Caco-2 (cell line): ENCODE results near the gene BICD2. TPM values are rescaled to one million over a fixed set of nuclear protein-coding genes. Genes with fewer than 3 reads are reported as not detected.

Experiments
- BruUV-seq: library from RNA; stranded (reverse); fragments of 400-500 nt; replicated peaks from 2 replicates; lab custom pipeline; 2021; lab: Mats Ljungman, UMichigan
- CTCF ChIA-PET: fragments of 300-600 bp; sonication (Branson Sonifier 250); formaldehyde crosslinking; loops from one replicate; lab custom pipeline; 2022; ENCODE audit warnings: antibody characterized with exemption; lab: Charles Lee
- POLR2A ChIA-PET: fragments of 300-600 bp; sonication (Branson Sonifier 250); formaldehyde crosslinking; loops from one replicate; lab custom pipeline; 2022; ENCODE audit warnings: antibody characterized with exemption; lab: Charles Lee
- DNase-seq, 2 experiments: peaks; one replicate each; pipeline versions ENCODE4 v3.0.0 to v3.0.0-alpha.2; 2020 to 2022
- H3K27me3 ChIP-seq: replicated peaks from 2 replicates; pipeline ENCODE4 v1.6.0; 2011; ENCODE audit warnings: low read length; ENCODE audit not compliant: control insufficient read depth, insufficient read depth
- H3K36me3 ChIP-seq: 2 replicates; pipeline ENCODE4 v1.5.1; 2011; ENCODE audit warnings: low read length; ENCODE audit not compliant: control insufficient read depth, insufficient read depth
- H3K4me1 ChIP-seq: fragments of 250-450 bp; sonication (Bioruptor Pico); 2 replicates; pipeline ENCODE4 v1.5.1; 2020; ENCODE audit warnings: mild to moderate bottlenecking
- H3K4me3 ChIP-seq: 2 replicates; pipeline ENCODE4 v1.5.1; 2011; ENCODE audit warnings: low read depth, mild to moderate bottlenecking, control low read depth, low read length
- H3K9me3 ChIP-seq: fragments of 250-450 bp; sonication (Bioruptor Pico); 2 replicates; pipeline ENCODE4 v1.5.1; 2020; ENCODE audit warnings: mild to moderate bottlenecking, moderate library complexity
- H3K27ac Mint-ChIP-seq: one replicate; pipeline ENCODE4 v1.8.0; 2022; ENCODE audit warnings: mixed read lengths; ENCODE audit not compliant: unreplicated experiment
- H3K27me3 Mint-ChIP-seq: one replicate; pipeline ENCODE4 v1.8.0; 2022; ENCODE audit warnings: mixed read lengths; ENCODE audit not compliant: insufficient read depth, unreplicated experiment
- H3K36me3 Mint-ChIP-seq: one replicate; pipeline ENCODE4 v1.8.0; 2022; ENCODE audit warnings: mild to moderate bottlenecking, mixed read lengths; ENCODE audit not compliant: insufficient read depth, unreplicated experiment
- H3K4me1 Mint-ChIP-seq: one replicate; pipeline ENCODE4 v1.8.0; 2022; ENCODE audit warnings: low read depth, mixed read lengths; ENCODE audit not compliant: unreplicated experiment
- H3K4me3 Mint-ChIP-seq: one replicate; pipeline ENCODE4 v1.8.0; 2022; ENCODE audit warnings: mild to moderate bottlenecking, moderate library complexity, mixed read lengths; ENCODE audit not compliant: unreplicated experiment
- H3K9me3 Mint-ChIP-seq: one replicate; pipeline ENCODE4 v1.8.0; 2022; ENCODE audit warnings: mixed read lengths; ENCODE audit not compliant: unreplicated experiment
- intact Hi-C: fragments of 100-400 bp; cut with micrococcal nuclease; formaldehyde crosslinking; loops from one replicate; pipeline ENCODE4 v1.10.0; 2022; ENCODE audit not compliant: unreplicated experiment
- total RNA-seq: library from RNA; stranded (reverse); gene quantifications from 2 replicates; pipeline ENCODE4 v1.2.3, GENCODE V29; 2022
- TF ChIP-seq, protein P1 (sequence below), 2 experiments: fragments of 200-600 bp in 1 of 2; IDR thresholded peaks; 1 replicate in 1 of 2; 2 replicates in 1 of 2; pipeline versions ENCODE4 v1.5.1 to v1.8.0; 2011 to 2022; ENCODE audit warnings: antibody characterized with exemption in 1 of 2, control low read depth in 1 of 2, inconsistent platforms in 1 of 2, low read depth in 1 of 2, low read length in 1 of 2, mild to moderate bottlenecking in 1 of 2, moderate library complexity in 1 of 2; ENCODE audit not compliant: insufficient read depth in 1 of 2, severe bottlenecking in 1 of 2, unreplicated experiment in 1 of 2

BICD2 gene
- total RNA-seq, 1 experiment from 2014 or later, result 13.7 TPM

DNA sequence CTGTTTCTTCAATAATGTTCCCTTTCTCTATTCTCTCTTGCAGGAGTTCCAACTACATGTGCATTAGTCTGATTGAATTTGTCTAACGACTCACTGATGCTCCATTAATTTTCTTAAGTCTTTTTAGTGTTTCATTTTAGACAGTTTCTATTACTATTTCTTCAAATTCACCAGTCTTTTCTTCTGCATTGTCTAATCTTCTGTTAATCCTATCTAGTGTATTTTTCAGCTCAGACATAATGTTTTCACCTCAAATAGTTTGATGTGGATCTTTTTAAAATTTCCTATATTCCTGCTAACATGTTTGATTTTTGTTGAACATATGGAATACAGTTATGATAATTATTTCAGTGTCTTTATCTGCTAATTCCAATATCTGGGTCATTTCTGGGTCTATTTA lies 21.7 kb upstream of the BICD2 start:
- Histone ChIP-seq H3K9me3 (no peaks in the 10 kb centered on the region), H3K36me3 (no peaks in the 10 kb centered on the region), H3K4me1 (no peaks in the 10 kb centered on the region), H3K27me3 (no peaks in the 10 kb centered on the region), H3K4me3 (no peak overlapping the region)
- no TSS peak for BruUV-seq
- Mint-ChIP-seq H3K27ac (no peak overlapping the region), H3K4me1 (peaks cover 5% of the 10 kb centered on the region), H3K9me3 (no peaks in the 10 kb centered on the region), H3K4me3 (no peak overlapping the region), H3K36me3 (no peaks in the 10 kb centered on the region), H3K27me3 (peaks cover 3% of the 10 kb centered on the region)
- ChIA-PET CTCF (no interaction called here), POLR2A (no interaction called here)
- intact Hi-C loops, result no loop called here
- TF ChIP-seq, protein P1, sequence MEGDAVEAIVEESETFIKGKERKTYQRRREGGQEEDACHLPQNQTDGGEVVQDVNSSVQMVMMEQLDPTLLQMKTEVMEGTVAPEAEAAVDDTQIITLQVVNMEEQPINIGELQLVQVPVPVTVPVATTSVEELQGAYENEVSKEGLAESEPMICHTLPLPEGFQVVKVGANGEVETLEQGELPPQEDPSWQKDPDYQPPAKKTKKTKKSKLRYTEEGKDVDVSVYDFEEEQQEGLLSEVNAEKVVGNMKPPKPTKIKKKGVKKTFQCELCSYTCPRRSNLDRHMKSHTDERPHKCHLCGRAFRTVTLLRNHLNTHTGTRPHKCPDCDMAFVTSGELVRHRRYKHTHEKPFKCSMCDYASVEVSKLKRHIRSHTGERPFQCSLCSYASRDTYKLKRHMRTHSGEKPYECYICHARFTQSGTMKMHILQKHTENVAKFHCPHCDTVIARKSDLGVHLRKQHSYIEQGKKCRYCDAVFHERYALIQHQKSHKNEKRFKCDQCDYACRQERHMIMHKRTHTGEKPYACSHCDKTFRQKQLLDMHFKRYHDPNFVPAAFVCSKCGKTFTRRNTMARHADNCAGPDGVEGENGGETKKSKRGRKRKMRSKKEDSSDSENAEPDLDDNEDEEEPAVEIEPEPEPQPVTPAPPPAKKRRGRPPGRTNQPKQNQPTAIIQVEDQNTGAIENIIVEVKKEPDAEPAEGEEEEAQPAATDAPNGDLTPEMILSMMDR (IDR thresholded peaks at IDR 0.05; ENCODE audit: insufficient read depth in 1 of 2, low read depth in 1 of 2, low read length in 1 of 2, severe bottlenecking in 1 of 2, unreplicated experiment in 1 of 2), result no peak
- DNase-seq, result no peak

DNA sequence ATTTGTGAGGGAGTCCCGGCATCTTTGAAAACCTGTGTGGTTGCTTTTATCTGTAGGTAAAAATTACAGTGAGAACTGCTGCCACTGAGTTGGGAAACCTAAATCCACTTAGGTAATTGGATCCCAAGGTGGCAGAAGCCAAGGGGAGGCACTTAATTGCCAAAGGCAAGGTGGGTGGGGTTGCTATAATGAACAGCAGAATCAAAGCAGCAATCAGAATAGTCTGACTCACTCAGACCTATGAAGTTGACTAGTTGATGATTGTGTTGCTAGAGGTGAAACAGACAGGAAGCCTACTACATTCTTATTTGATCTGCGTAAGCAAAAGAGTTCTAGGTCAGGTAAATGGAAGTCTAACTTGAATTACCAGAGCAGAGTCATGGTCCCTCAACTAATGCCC lies 17.3 kb upstream of the BICD2 start:
- H3K27me3 Mint-ChIP-seq, result no peaks in the 10 kb centered on the region
- H3K4me3 Mint-ChIP-seq, result no peak overlapping the region
- Histone ChIP-seq H3K9me3 (no peaks in the 10 kb centered on the region), H3K4me3 (no peak overlapping the region), H3K27me3 (no peaks in the 10 kb centered on the region), H3K36me3 (no peaks in the 10 kb centered on the region), H3K4me1 (no peaks in the 10 kb centered on the region)
- TF ChIP-seq, protein P1 (IDR thresholded peaks at IDR 0.05; ENCODE audit: insufficient read depth in 1 of 2, low read depth in 1 of 2, low read length in 1 of 2, severe bottlenecking in 1 of 2, unreplicated experiment in 1 of 2), result no peak
- intact Hi-C loops, result no loop called here
- POLR2A ChIA-PET, result no interaction called here
- no TSS peak for BruUV-seq
- no peaks in the 10 kb centered on the region for H3K4me1 Mint-ChIP-seq
- no peak for DNase-seq
- no peaks in the 10 kb centered on the region for H3K36me3 Mint-ChIP-seq
- H3K9me3 Mint-ChIP-seq, result no peaks in the 10 kb centered on the region
- CTCF ChIA-PET, result no interaction called here
- no peak overlapping the region for H3K27ac Mint-ChIP-seq

DNA sequence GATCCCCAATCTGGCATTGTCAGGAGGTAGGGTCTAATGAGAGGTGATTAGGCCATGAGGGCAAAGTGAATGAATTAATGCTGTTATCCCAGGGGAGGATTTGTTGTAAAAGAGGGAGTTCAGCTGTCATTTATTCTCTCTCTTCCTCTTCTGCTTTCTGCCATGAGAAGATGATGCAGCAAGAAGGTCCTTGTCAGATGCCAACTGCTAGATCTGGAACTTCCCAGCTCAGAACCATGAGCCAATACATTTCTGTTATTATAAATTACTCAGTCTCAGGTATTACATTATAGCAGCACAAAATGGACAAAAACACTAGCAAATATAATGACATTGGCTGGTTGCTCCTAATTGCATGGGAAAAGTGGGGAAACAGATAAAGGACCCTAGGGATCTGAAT lies 15.6 kb upstream of the BICD2 start:
- H3K27ac Mint-ChIP-seq, result no peak overlapping the region
- H3K36me3 Mint-ChIP-seq, result no peaks in the 10 kb centered on the region
- no peaks in the 10 kb centered on the region for H3K9me3 Mint-ChIP-seq
- no peaks in the 10 kb centered on the region for H3K9me3 ChIP-seq
- H3K36me3 ChIP-seq, result no peaks in the 10 kb centered on the region
- no peaks in the 10 kb centered on the region for H3K4me1 Mint-ChIP-seq
- H3K27me3 ChIP-seq, result no peaks in the 10 kb centered on the region
- no peaks in the 10 kb centered on the region for H3K4me1 ChIP-seq
- BruUV-seq, result no TSS peak
- TF ChIP-seq, protein P1 (IDR thresholded peaks at IDR 0.05; ENCODE audit: insufficient read depth in 1 of 2, low read depth in 1 of 2, low read length in 1 of 2, severe bottlenecking in 1 of 2, unreplicated experiment in 1 of 2), result no peak
- ChIA-PET CTCF (no interaction called here), POLR2A (no interaction called here)
- no peaks in the 10 kb centered on the region for H3K27me3 Mint-ChIP-seq
- intact Hi-C loops, result no loop called here
- no peak overlapping the region for H3K4me3 ChIP-seq
- no peak for DNase-seq
- no peak overlapping the region for H3K4me3 Mint-ChIP-seq
